NCI-H2227 treated with DMSO at 0.1 percent for 48 hours (cell line): ENCODE data around the gene MKNK1.
A peak's percentile ranks its signal among the peaks of the same experiment; 100 is the strongest.

Experiments
- DNase-seq: peaks from one replicate; lab custom pipeline; 2025; lab: John Stamatoyannopoulos, UW

Gene MKNK1

GRCh38 chr1:46618754-46619415 is 14.8 kb upstream of the MKNK1 start:
- DNase-seq = no peak

GRCh38 chr1:46617833-46618232 is 13.8 kb upstream of the MKNK1 start:
- DNase-seq = no peak

GRCh38 chr1:46617108-46617800 is 13.2 kb upstream of the MKNK1 start:
- no peak for DNase-seq

GRCh38 chr1:46616277-46617107 is 12.4 kb upstream of the MKNK1 start, which contains the start of gene MOB3C:
TSS of gene MOB3C (minus strand) at chr1:46616811. CDS start at chr1:46613321, 3,490 bp downstream.
- no peak for DNase-seq

- no peak for DNase-seq
Observed at GRCh38 chr1:46615735-46616134, 11.7 kb upstream of the MKNK1 start.

- DNase-seq = no peak
Observed at GRCh38 chr1:46615088-46615487, 11.0 kb upstream of the MKNK1 start.

GRCh38 chr1:46614604-46614984 is 10.5 kb upstream of the MKNK1 start:
- DNase-seq = no peak

GRCh38 chr1:46613661-46614603 is 9.9 kb upstream of the MKNK1 start:
- peak; percentile 46 for DNase-seq

GRCh38 chr1:46612937-46613660 is 9.0 kb upstream of the MKNK1 start:
- DNase-seq = no peak

- no peak for DNase-seq
Observed at GRCh38 chr1:46611691-46612221, 7.7 kb upstream of the MKNK1 start.

GRCh38 chr1:46607345-46608130 is 3.5 kb upstream of the MKNK1 start:
- DNase-seq = no peak

GRCh38 chr1:46606255-46606965 is 2.3 kb upstream of the MKNK1 start:
- DNase-seq = no peak

GRCh38 chr1:46605232-46605631 is 1.2 kb upstream of the MKNK1 start:
- DNase-seq = no peak

- DNase-seq = no peak
Observed at GRCh38 chr1:46603481-46603857, 599 bp downstream of the MKNK1 start.

GRCh38 chr1:46601257-46602007 is 2.6 kb downstream of the MKNK1 start:
- no peak for DNase-seq

- no peak for DNase-seq
Observed at GRCh38 chr1:46599059-46599970, 4.8 kb downstream of the MKNK1 start.

- DNase-seq = no peak
Observed at GRCh38 chr1:46596846-46597245, 7.2 kb downstream of the MKNK1 start.

- no peak for DNase-seq
Observed at GRCh38 chr1:46596036-46596435, 8.0 kb downstream of the MKNK1 start.
